GM08714 (cell line): ENCODE results near the gene KLHL22.
"Not testable (repeated sequence)": the region's sequence is repeated elsewhere in the genome, so short reads cannot be mapped to it uniquely, and the experiment has no call there.

Experiments used
- H3K4me3 ChIP-seq: fragments of 200-500 bp; sonication (Bioruptor generic); 2 replicates; pipeline ENCODE4 v1.5.1; 2014; ENCODE audit warnings: mild to moderate bottlenecking, low read length, inconsistent platforms
- ZNF274 ChIP-seq: IDR thresholded peaks from 2 replicates; pipeline ENCODE4 v1.6.1; 2012; ENCODE audit warnings: mild to moderate bottlenecking, low read depth, low read length

KLHL22 gene

DNA sequence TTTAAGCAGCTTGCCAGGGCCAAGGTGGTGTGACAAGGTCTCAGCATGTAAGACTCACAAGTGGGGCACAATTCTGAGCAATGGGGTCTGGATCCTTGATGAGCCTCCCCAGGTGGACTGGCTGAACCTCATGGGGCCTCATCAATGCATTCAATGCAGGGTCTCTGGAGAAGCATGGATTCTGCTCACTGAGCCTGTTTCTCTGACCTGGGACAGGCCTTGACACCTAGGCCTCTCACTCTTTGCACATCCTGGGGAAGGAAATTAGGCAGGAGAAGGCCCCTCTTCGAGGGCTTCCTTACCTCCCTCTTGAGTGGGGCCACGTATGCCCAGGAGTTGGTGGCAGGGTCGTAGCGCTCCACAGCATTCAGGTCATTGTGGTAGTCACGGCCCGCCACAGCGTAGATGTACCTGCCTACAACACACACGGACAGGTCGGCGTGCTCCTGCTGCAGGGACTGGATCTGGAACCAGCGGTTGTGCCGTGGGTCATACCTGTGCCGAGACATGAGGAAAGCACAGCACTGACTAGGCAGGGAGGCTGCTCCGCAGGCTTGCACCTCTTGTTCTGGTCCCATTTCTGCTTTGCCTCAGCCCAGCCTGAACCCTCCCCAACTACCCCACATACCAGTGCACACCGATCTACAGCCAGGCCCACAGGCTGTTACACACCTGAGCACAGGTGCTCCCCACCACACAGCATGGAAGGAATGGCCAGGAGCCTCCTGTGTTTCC, 37.9 kb downstream of the KLHL22 start:
- H3K4me3 ChIP-seq = no peak overlapping the region
- no peak for TF ChIP-seq ZNF274

DNA sequence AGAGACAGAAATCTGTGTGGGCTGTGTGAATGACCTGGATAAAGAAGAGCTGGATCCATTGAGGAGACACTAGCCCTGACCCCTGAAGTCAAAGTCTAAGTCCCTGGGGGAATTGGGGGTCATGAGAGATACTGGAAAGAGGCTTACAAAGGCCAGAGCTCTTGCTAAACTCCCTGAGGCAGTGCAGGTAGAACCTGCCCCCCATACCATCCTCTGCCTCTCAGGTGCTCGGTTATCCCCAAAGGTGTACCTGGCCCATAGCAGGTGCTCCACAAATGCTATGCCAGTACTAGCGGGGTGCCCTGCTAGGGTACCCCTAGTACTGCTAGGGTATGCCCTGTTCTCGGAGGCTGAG, 38.9 kb downstream of the KLHL22 start:
- TF ChIP-seq ZNF274 = no peak
- no peak overlapping the region for H3K4me3 ChIP-seq

DNA sequence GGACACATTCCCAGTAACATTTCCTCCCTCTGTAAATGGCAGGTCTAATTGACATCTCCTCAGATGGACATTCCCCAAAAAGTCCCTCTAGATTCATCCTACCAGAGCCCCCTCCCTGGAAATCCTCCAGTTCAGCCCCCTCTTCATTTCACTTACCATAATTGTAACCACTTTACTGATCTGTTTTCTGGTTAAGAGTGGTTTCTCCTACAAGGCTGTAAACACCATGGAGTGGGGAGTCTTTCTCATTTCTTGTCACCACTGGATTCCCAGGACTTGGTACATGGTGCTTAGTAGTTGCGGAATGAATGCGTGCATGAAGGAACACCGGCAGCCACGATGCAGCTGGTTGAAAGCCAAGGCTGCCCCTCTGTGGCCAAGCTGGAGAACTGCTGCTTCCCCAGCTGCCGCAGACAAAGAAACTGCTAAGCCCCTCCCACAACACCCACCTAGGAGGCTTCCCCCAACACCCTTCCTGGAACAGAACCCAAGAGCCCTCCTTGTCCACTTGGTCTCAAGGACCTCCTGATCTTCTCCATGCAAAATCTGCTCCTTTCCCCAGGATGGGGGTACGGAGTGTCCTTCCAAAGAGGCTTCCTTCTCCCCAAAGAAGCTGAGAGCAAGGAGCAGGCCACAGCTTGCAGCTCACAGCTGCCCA, 39.4 kb downstream of the KLHL22 start:
- no peak for TF ChIP-seq ZNF274
- no peak overlapping the region for H3K4me3 ChIP-seq

DNA sequence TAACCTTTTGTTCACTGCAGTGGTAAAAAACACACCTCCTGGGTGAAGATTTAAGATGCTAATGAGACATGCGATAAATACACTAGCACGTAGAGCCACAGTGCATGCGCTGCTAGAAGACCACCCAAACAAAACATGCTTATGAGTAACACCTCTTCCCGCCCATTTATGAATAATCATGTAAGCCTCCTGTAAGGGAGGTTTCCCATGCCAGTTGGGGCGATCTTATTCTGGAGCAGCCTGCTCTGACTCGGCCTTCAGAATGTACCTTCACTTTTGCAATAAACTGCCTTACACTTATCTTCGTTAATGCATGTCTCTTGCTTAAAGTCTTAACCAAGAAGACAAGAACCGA, 39.9 kb downstream of the KLHL22 start:
- TF ChIP-seq ZNF274 = no peak
- no peak overlapping the region for H3K4me3 ChIP-seq

DNA sequence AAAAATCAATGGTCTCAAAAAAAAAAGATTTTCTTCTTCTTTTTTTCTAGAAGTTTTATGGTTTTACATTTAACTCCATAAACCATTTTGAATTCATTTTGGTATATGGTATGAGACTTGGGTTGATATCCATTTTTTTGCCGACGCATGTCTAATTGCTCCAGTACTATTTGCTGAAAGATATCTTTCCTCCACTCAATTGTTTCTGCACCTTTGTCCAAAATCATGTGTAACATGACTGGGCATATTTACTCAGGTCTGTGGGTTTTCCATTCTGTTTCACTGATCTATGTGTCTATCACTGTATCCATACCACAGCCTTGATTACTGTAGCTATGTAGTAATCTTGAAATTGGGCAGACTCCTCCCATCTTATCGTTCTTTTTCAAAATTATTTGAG, 42.4 kb downstream of the KLHL22 start:
- H3K4me3 ChIP-seq = no peak overlapping the region
- TF ChIP-seq ZNF274 = no peak

DNA sequence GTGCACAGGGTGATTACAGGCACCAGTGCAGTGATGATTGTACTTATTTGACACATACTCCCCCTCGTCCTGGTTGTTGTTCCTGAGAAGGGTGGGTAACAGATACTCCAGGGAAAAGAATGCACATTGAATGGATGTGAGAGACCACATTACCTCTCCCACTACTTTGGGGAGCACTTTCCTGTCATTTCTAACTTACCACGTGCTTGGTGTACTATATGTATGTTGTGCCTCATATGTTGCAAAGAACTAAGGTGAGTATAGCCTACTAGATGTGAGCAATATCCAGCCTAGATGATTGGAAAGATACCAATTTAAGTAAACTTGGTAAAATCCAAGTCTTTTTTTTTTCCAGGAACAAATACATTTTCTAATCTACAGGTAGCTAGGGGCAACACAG, 43.7 kb downstream of the KLHL22 start:
- H3K4me3 ChIP-seq = no peak overlapping the region
- no peak for TF ChIP-seq ZNF274

DNA sequence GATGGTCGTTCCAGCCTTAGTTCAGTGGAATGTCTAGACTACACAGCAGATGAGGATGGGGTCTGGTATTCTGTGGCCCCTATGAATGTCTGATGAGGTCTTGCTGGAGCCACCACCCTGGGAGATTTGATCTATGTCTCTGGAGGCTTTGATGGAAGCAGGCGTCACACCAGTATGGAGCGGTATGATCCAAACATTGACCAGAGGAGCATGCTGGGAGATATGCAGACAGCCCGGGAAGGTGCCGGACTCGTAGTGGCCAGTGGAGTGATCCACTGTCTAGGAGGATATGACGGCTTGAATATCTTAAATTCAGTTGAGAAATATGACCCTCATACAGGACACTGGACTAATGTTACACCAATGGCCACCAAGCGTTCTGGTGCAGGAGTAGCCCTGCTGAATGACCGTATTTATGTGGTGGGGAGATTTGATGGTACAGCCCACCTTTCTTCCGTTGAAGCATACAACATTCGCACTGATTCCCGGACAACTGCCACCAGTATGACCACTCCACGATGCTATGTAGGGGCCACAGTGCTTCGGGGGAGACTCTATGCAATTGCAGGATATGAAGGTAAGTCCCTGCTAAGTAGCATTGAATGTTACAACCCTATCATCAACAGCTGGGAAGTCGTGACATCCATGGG, 44.3 kb downstream of the KLHL22 start:
- H3K4me3 ChIP-seq = not testable (repeated sequence)

DNA sequence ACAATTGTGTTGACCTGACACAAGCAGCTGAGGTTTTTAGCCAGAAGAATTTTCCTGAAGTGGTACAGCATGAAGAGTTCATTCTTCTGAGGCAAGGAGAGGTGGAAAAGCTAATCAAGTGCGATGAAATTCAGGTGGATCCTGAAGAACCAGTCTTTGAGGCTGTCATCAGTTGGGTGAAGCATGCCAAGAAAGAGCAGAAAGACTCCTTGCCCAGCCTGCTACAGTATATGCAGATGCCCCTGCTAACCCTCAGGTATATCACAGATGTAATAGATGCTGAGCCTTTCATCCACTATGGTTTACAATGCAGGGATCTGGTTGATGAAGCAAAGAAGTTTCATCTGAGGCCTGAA, 45.1 kb downstream of the KLHL22 start:
- TF ChIP-seq ZNF274 = no peak
- no peak overlapping the region for H3K4me3 ChIP-seq

DNA sequence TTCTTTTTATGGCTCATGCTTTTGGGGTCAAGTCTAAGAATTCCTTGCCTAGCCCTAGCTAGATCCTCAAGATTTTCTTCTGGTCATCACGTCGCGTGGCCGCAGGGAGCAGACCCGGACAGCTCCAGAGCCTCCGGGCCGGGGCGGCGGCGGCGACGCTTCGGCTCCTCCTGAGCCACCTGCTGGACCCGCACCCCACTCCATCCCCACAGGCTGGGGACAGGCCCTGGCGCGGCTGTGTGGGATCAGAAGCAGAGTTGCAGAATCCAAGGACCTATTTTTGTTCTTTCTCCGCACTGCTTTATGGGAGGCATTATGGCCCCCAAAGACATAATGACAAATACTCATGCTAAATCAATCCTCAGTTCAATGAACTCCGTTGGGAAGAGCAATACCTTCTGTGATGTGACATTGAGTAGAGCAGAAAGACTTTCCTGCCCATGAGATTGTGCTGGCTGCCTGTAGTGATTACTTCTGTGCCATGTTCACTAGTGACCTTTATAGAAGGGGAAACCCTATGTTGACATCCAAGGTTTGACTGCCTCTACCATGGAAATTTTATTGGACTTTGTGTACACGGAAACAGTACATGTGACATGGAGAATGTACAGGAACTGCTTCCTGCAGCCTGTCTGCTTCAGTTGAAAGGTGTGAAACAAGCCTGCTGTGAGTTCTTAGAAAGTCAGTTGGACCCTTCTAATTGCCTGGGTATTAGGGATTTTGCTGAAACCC, 45.6 kb downstream of the KLHL22 start:
- no peak overlapping the region for H3K4me3 ChIP-seq
- TF ChIP-seq ZNF274 = no peak

DNA sequence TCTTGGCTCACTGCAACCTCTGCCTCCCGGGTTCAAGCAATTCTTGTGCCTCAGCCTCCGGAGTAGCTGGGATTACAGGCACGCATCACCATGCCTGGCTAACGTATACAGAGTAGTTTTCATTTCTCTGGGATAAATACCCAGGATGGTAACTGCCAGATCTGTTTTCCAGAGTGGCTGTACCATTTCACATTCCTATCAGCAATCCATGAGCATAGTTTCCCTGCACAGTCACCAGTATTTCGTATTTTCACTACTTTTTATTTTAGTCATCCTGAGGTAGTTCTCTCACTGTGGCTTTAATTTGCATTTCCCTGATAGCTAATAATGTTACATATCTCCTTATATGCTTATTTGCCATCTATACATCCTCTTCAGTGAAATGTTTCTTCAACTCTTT, 47.0 kb downstream of the KLHL22 start:
- no peak overlapping the region for H3K4me3 ChIP-seq
- TF ChIP-seq ZNF274 = no peak

DNA sequence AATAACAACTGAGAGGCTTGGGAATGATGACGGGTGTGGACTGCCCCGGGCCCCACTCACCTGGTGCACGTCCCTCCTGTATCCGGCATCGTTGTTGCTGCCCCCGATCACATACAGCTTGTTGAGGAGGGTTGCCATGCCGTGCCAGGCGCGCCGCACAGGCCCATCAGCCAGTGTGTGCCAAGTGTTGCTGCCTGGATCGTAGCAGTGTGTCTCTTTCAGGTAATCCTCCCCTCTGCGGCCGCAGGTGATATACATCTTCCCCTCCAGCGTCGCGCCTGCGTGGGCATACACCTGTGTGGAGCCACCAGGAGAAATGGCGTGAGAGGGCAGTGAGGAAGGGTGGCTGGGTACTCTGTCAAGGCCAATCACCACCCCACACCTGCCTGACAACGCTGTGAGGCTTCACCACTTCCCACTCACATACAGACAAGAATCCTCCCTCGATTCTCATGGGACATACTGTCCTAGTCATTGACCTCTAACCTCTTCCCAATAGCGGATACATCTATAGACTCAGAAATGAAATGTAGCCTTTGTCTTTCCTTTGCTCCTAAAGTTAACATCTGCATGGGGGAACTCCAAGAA, 49.1 kb downstream of the KLHL22 start:
- TF ChIP-seq ZNF274 = no peak
- no peak overlapping the region for H3K4me3 ChIP-seq

DNA sequence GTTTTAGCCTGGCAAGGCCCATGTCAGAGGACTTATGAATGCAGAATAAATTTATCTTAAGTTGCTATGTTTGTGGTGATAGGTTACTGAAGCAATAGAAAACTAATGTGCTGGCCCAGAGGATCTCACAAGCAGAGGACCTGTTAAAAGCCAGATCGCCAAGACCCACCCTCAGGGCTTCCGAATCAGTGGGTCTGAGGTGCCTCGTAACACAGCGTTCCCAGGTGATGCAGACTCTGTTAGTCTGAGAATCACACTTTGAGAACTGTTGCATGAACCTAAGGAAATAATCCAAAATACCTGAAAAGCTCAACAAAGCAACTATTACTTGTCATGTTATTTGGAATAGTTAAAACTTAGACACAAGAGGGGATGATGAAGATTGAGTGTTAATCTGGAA, 51.3 kb downstream of the KLHL22 start:
- TF ChIP-seq ZNF274 = no peak
- H3K4me3 ChIP-seq = no peak overlapping the region

DNA sequence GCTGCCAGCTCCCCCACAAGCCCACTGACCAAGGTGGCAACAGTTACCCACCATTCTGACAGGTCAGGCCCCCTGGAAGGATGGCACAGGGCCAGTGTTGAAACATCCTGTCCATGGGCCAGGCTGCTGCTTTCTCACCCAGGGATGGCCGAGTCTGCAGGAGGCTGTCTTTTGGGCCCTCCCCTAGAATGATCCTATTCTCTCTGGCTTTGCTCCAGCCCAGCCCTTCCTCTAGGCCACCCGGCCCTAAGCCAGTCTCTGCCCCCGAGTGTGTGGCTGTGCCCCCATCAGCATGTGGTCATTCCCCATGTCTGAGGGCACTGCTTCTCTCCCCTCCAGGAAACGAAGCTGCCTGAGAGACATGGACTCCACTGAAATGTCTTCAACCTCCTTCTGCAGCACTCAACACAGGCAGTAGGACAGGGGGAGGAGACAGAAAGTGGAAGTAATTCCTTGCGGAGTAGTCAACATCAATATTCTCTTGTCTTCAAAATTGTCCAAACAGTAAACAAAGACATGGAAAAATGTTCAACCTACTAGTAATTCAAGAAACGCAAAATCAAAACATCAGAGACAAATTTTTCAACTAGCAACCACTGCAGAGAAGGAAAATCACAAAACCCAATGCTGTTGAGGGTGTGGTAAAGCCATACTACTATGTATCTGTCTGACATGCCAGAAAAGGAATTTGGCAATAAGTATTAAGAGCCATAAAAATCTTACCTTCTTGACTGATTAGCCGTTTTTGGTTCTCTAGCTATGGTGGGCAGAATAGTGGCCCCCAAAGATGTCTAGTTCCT, 52.9 kb downstream of the KLHL22 start:
- TF ChIP-seq ZNF274 = no peak
- H3K4me3 ChIP-seq = no peak overlapping the region
